WTC11 (cell line): ENCODE results near the gene OSGEP.

Experiments used
- CTCF ChIP-seq: fragments of 200-600 bp; IDR thresholded peaks from 2 replicates; pipeline ENCODE4 v1.8.0; 2022; ENCODE audit warnings: antibody characterized with exemption
- EMX1 ChIP-seq: fragments of 250-450 bp; sonication (Bioruptor Pico); IDR thresholded peaks from 2 replicates; pipeline ENCODE4 v1.8.0; 2021; ENCODE audit warnings: mild to moderate bottlenecking
- RELA ChIP-seq: sonication (generic); formaldehyde crosslinking; IDR thresholded peaks from 2 replicates; pipeline ENCODE4 v1.8.1; 2022; ENCODE audit warnings: missing genetic modification reagents, mild to moderate bottlenecking, borderline replicate concordance
- RORB ChIP-seq: fragments of 250-450 bp; sonication (Bioruptor Pico); IDR thresholded peaks from 2 replicates; pipeline ENCODE4 v1.9.0; 2021; ENCODE audit warnings: mild to moderate bottlenecking
- STAT6 ChIP-seq: sonication (generic); formaldehyde crosslinking; conservative IDR thresholded peaks from 2 replicates; pipeline ENCODE4 v1.8.1; 2023; ENCODE audit warnings: mild to moderate bottlenecking, low read depth, missing genetic modification reagents, moderate library complexity
- TEAD4 ChIP-seq: sonication (generic); formaldehyde crosslinking; IDR thresholded peaks from 2 replicates; pipeline ENCODE4 v1.8.0; 2022; ENCODE audit warnings: mild to moderate bottlenecking, missing genetic modification reagents
- ZBTB21 ChIP-seq: sonication (generic); formaldehyde crosslinking; IDR thresholded peaks from 2 replicates; pipeline ENCODE4 v1.8.1; 2023; ENCODE audit warnings: mild to moderate bottlenecking, missing genetic modification reagents, borderline replicate concordance
- TF ChIP-seq, protein P1 (sequence below): sonication (generic); formaldehyde crosslinking; IDR thresholded peaks from 2 replicates; pipeline ENCODE4 v1.8.0; 2022; ENCODE audit warnings: mild to moderate bottlenecking, missing genetic modification reagents

DNA sequence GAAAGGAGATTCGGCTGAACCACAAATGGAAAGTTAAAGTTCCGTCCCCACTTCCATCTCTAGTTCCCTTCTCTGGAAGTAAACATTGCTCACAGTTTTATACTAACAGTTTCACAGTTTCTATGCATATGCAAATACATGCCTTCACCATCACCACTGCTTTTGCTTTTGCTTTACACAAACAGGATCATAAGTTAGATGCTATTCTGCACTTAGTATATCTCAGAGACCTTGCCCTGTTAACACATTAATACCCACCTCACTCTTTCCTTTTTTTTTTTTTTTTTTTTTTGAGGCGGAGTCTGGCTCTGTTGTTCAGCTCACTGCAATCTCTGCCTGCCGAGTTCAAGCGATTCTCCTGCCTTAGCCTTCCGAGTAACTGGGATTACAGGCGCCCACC, 42.2 kb downstream of the OSGEP start:
- TF ChIP-seq CTCF (no peak), TEAD4 (CRISPR knock-in tag) (no peak), RELA (no peak), STAT6 (CRISPR knock-in tag) (no peak), RORB (no peak), EMX1 (no peak), ZBTB21 (no peak)
- TF ChIP-seq, protein P1, sequence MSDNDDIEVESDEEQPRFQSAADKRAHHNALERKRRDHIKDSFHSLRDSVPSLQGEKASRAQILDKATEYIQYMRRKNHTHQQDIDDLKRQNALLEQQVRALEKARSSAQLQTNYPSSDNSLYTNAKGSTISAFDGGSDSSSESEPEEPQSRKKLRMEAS (CRISPR knock-in tag): no peak
